Vagina (tissue), 2 donors: ENCODE measurements around the gene PNMA6F.
"Not testable (repeated sequence)": the region's sequence is repeated elsewhere in the genome, so short reads cannot be mapped to it uniquely, and the experiment has no call there.

Experiments
- CTCF ChIP-seq, 3 experiments: fragments of 450-650 bp in 2 of 3; fragments of 200-600 bp in 1 of 3; sonication (generic) in 1 of 3; IDR thresholded peaks; one replicate each; pipeline ENCODE4 v1.5.1; 2017 to 2019; ENCODE audit warnings: antibody characterized with exemption in 3 of 3, mild to moderate bottlenecking in 2 of 3, moderate library complexity in 2 of 3
- POLR2A ChIP-seq, 2 donors: fragments of 450-650 bp; IDR thresholded peaks; one replicate each; pipeline ENCODE4 v1.6.1; 2017; ENCODE audit warnings: antibody characterized with exemption in 2 of 2, mild to moderate bottlenecking in 2 of 2, moderate library complexity in 2 of 2
- POLR2AphosphoS5 ChIP-seq, 2 donors: sonication (generic); formaldehyde crosslinking; IDR thresholded peaks; one replicate each; pipeline ENCODE4 v1.9.0; 2017; ENCODE audit warnings: antibody characterized with exemption in 2 of 2, mild to moderate bottlenecking in 2 of 2, low read depth in 1 of 2; ENCODE audit not compliant: insufficient read depth in 1 of 2

GRCh38 chrX:153272070-153272469 lies 49.5 kb downstream of the PNMA6F start:
- not testable (repeated sequence) for TF ChIP-seq CTCF (IDR thresholded peaks at IDR 0.05); POLR2A (IDR thresholded peaks at IDR 0.05); POLR2AphosphoS5 (IDR thresholded peaks at IDR 0.05; ENCODE audit: insufficient read depth in 1 of 2, low read depth in 1 of 2)
